ENCODE measurements around the gene OR10Z1. TPM values are rescaled to one million over a fixed set of nuclear protein-coding genes. Genes with fewer than 3 reads are reported as not detected.

The OR10Z1 gene
- total RNA-seq, 1 experiment from 2014 or later: not detected

GRCh38 chr1:158583962-158584361 is 21.1 kb upstream of the OR10Z1 start:
- H3K9me3 ChIP-seq (ENCODE audit: low read length): no peaks in the 10 kb centered on the region
- H3K4me1 ChIP-seq (ENCODE audit: low read length): no peaks in the 10 kb centered on the region
- H3K79me2 ChIP-seq (ENCODE audit: low read length): no peaks in the 10 kb centered on the region
- no peak overlapping the region for H3K27ac ChIP-seq (ENCODE audit: low read length)
- H3K9me2 ChIP-seq (replicated peaks; ENCODE audit: insufficient read depth, low read length): no peaks in the 10 kb centered on the region
- H3K4me3 ChIP-seq (ENCODE audit: low read length): no peak overlapping the region
- H2AFZ ChIP-seq (ENCODE audit: low read length): no peak overlapping the region
- H4K20me1 ChIP-seq (ENCODE audit: insufficient read depth, low read depth, low read length): no peaks in the 10 kb centered on the region
- DNase-seq: no peak
- no peak overlapping the region for H3K9ac ChIP-seq (ENCODE audit: low read length)
- no peaks in the 10 kb centered on the region for H3K36me3 ChIP-seq (ENCODE audit: insufficient read depth, low read length)
- no peaks in the 10 kb centered on the region for H3K27me3 ChIP-seq (ENCODE audit: low read length)
- no peak overlapping the region for H3K4me2 ChIP-seq (ENCODE audit: low read depth, low read length, poor library complexity, severe bottlenecking)

- H3K9me3 ChIP-seq (ENCODE audit: low read length): no peaks in the 10 kb centered on the region
- no peaks in the 10 kb centered on the region for H4K20me1 ChIP-seq (ENCODE audit: insufficient read depth, low read depth, low read length)
- no peak overlapping the region for H3K4me3 ChIP-seq (ENCODE audit: low read length)
- H2AFZ ChIP-seq (ENCODE audit: low read length): no peak overlapping the region
- no peaks in the 10 kb centered on the region for H3K9me2 ChIP-seq (replicated peaks; ENCODE audit: insufficient read depth, low read length)
- no peaks in the 10 kb centered on the region for H3K4me1 ChIP-seq (ENCODE audit: low read length)
- no peak for DNase-seq
- no peak overlapping the region for H3K9ac ChIP-seq (ENCODE audit: low read length)
- no peak overlapping the region for H3K27ac ChIP-seq (ENCODE audit: low read length)
- no peaks in the 10 kb centered on the region for H3K36me3 ChIP-seq (ENCODE audit: insufficient read depth, low read length)
- H3K4me2 ChIP-seq (ENCODE audit: low read depth, low read length, poor library complexity, severe bottlenecking): no peak overlapping the region
- no peaks in the 10 kb centered on the region for H3K79me2 ChIP-seq (ENCODE audit: low read length)
- no peaks in the 10 kb centered on the region for H3K27me3 ChIP-seq (ENCODE audit: low read length)
These were observed 18.1 kb upstream of the OR10Z1 start for GRCh38 chr1:158586942-158587341.

- H3K9me2 ChIP-seq (replicated peaks; ENCODE audit: insufficient read depth, low read length): no peaks in the 10 kb centered on the region; the same call in 1 of the 2 replicates
- H3K27me3 ChIP-seq (ENCODE audit: low read length): 0 out of 2 replicates have a peak, but pooled peaks cover 4% of the 10 kb centered on the region
- no peak overlapping the region for H3K27ac ChIP-seq (ENCODE audit: low read length)
- no peaks in the 10 kb centered on the region for H3K4me1 ChIP-seq (ENCODE audit: low read length)
- H3K9me3 ChIP-seq (ENCODE audit: low read length): peaks cover 4% of the 10 kb centered on the region; the same call in 1 of the 2 replicates
- H4K20me1 ChIP-seq (ENCODE audit: insufficient read depth, low read depth, low read length): no peaks in the 10 kb centered on the region
- no peaks in the 10 kb centered on the region for H3K36me3 ChIP-seq (ENCODE audit: insufficient read depth, low read length)
- no peak overlapping the region for H3K9ac ChIP-seq (ENCODE audit: low read length)
- no peak overlapping the region for H3K4me3 ChIP-seq (ENCODE audit: low read length)
- H3K79me2 ChIP-seq (ENCODE audit: low read length): no peaks in the 10 kb centered on the region
- DNase-seq: no peak
- H3K4me2 ChIP-seq (ENCODE audit: low read depth, low read length, poor library complexity, severe bottlenecking): no peak overlapping the region
- no peak overlapping the region for H2AFZ ChIP-seq (ENCODE audit: low read length)
These were observed 4.3 kb upstream of the OR10Z1 start for GRCh38 chr1:158600735-158601134.

- no peak for DNase-seq
- H3K27ac ChIP-seq (ENCODE audit: low read length): no peak overlapping the region
- H3K79me2 ChIP-seq (ENCODE audit: low read length): no peaks in the 10 kb centered on the region
These were observed 2.2 kb downstream of the OR10Z1 start for GRCh38 chr1:158607296-158607695.

GRCh38 chr1:158611916-158612315 is 6.8 kb downstream of the OR10Z1 start:
- Histone ChIP-seq H4K20me1 (ENCODE audit: insufficient read depth, low read depth, low read length) (no peaks in the 10 kb centered on the region), H3K27ac (ENCODE audit: low read length) (no peak overlapping the region), H3K4me2 (ENCODE audit: low read depth, low read length, poor library complexity, severe bottlenecking) (no peak overlapping the region), H3K79me2 (ENCODE audit: low read length) (no peaks in the 10 kb centered on the region), H2AFZ (ENCODE audit: low read length) (no peak overlapping the region), H3K9ac (ENCODE audit: low read length) (no peak overlapping the region), H3K9me2 (replicated peaks; ENCODE audit: insufficient read depth, low read length) (no peaks in the 10 kb centered on the region), H3K36me3 (ENCODE audit: insufficient read depth, low read length) (no peaks in the 10 kb centered on the region), H3K4me1 (ENCODE audit: low read length) (no peaks in the 10 kb centered on the region), H3K4me3 (ENCODE audit: low read length) (no peak overlapping the region), H3K9me3 (ENCODE audit: low read length) (no peaks in the 10 kb centered on the region), H3K27me3 (ENCODE audit: low read length) (no peaks in the 10 kb centered on the region)
- no peak for DNase-seq

More at GRCh38 chr1:158607296-158607695, 2.2 kb downstream of the OR10Z1 start:
- no peaks in the 10 kb centered on the region for H3K4me1 ChIP-seq (ENCODE audit: low read length)
- no peaks in the 10 kb centered on the region for H3K36me3 ChIP-seq (ENCODE audit: insufficient read depth, low read length)
- no peaks in the 10 kb centered on the region for H3K9me3 ChIP-seq (ENCODE audit: low read length)
- no peak overlapping the region for H3K4me3 ChIP-seq (ENCODE audit: low read length)
- H2AFZ ChIP-seq (ENCODE audit: low read length): no peak overlapping the region
- H3K9ac ChIP-seq (ENCODE audit: low read length): no peak overlapping the region
- no peaks in the 10 kb centered on the region for H4K20me1 ChIP-seq (ENCODE audit: insufficient read depth, low read depth, low read length)
- no peak overlapping the region for H3K4me2 ChIP-seq (ENCODE audit: low read depth, low read length, poor library complexity, severe bottlenecking)
- H3K9me2 ChIP-seq (replicated peaks; ENCODE audit: insufficient read depth, low read length): no peaks in the 10 kb centered on the region
- no peaks in the 10 kb centered on the region for H3K27me3 ChIP-seq (ENCODE audit: low read length)

- no peaks in the 10 kb centered on the region for H3K4me1 ChIP-seq (ENCODE audit: low read length)
- H3K4me2 ChIP-seq (ENCODE audit: low read depth, low read length, poor library complexity, severe bottlenecking): no peak overlapping the region
- H4K20me1 ChIP-seq (ENCODE audit: insufficient read depth, low read depth, low read length): no peaks in the 10 kb centered on the region
- H3K9me2 ChIP-seq (replicated peaks; ENCODE audit: insufficient read depth, low read length): no peaks in the 10 kb centered on the region
- H3K36me3 ChIP-seq (ENCODE audit: insufficient read depth, low read length): no peaks in the 10 kb centered on the region
- H3K9ac ChIP-seq (ENCODE audit: low read length): no peak overlapping the region
- no peak overlapping the region for H3K4me3 ChIP-seq (ENCODE audit: low read length)
- DNase-seq: no peak
- no peaks in the 10 kb centered on the region for H3K9me3 ChIP-seq (ENCODE audit: low read length)
- H2AFZ ChIP-seq (ENCODE audit: low read length): no peak overlapping the region
- H3K27me3 ChIP-seq (ENCODE audit: low read length): no peaks in the 10 kb centered on the region
- no peaks in the 10 kb centered on the region for H3K79me2 ChIP-seq (ENCODE audit: low read length)
- no peak overlapping the region for H3K27ac ChIP-seq (ENCODE audit: low read length)
These were observed 8.7 kb downstream of the OR10Z1 start for GRCh38 chr1:158613764-158614163.

GRCh38 chr1:158638146-158638545 is 33.1 kb downstream of the OR10Z1 start:
- Histone ChIP-seq H3K9ac (ENCODE audit: low read length) (no peak overlapping the region), H3K36me3 (ENCODE audit: insufficient read depth, low read length) (no peaks in the 10 kb centered on the region), H4K20me1 (ENCODE audit: insufficient read depth, low read depth, low read length) (no peaks in the 10 kb centered on the region), H3K27ac (ENCODE audit: low read length) (no peak overlapping the region), H3K4me2 (ENCODE audit: low read depth, low read length, poor library complexity, severe bottlenecking) (no peak overlapping the region), H3K9me2 (replicated peaks; ENCODE audit: insufficient read depth, low read length) (no peaks in the 10 kb centered on the region), H3K27me3 (ENCODE audit: low read length) (no peaks in the 10 kb centered on the region), H3K79me2 (ENCODE audit: low read length) (no peaks in the 10 kb centered on the region), H3K9me3 (ENCODE audit: low read length) (no peaks in the 10 kb centered on the region), H2AFZ (ENCODE audit: low read length) (no peak overlapping the region), H3K4me3 (ENCODE audit: low read length) (no peak overlapping the region), H3K4me1 (ENCODE audit: low read length) (no peaks in the 10 kb centered on the region)
- no peak for DNase-seq

- Histone ChIP-seq H3K9me2 (replicated peaks; ENCODE audit: insufficient read depth, low read length) (no peaks in the 10 kb centered on the region), H3K4me2 (ENCODE audit: low read depth, low read length, poor library complexity, severe bottlenecking) (no peak overlapping the region), H3K36me3 (ENCODE audit: insufficient read depth, low read length) (no peaks in the 10 kb centered on the region), H3K4me3 (ENCODE audit: low read length) (no peak overlapping the region), H3K27me3 (ENCODE audit: low read length) (no peaks in the 10 kb centered on the region), H3K79me2 (ENCODE audit: low read length) (no peaks in the 10 kb centered on the region), H2AFZ (ENCODE audit: low read length) (no peak overlapping the region), H3K9ac (ENCODE audit: low read length) (no peak overlapping the region), H3K27ac (ENCODE audit: low read length) (no peak overlapping the region), H3K4me1 (ENCODE audit: low read length) (no peaks in the 10 kb centered on the region), H3K9me3 (ENCODE audit: low read length) (no peaks in the 10 kb centered on the region), H4K20me1 (ENCODE audit: insufficient read depth, low read depth, low read length) (no peaks in the 10 kb centered on the region)
- no peak for DNase-seq
These were observed 33.8 kb downstream of the OR10Z1 start for GRCh38 chr1:158638904-158639303.

GRCh38 chr1:158644449-158644848 is 39.4 kb downstream of the OR10Z1 start:
- Histone ChIP-seq H3K9ac (ENCODE audit: low read length) (no peak overlapping the region), H3K79me2 (ENCODE audit: low read length) (no peaks in the 10 kb centered on the region), H3K27me3 (ENCODE audit: low read length) (no peaks in the 10 kb centered on the region), H3K4me3 (ENCODE audit: low read length) (no peak overlapping the region), H3K9me2 (replicated peaks; ENCODE audit: insufficient read depth, low read length) (no peaks in the 10 kb centered on the region), H3K4me2 (ENCODE audit: low read depth, low read length, poor library complexity, severe bottlenecking) (no peak overlapping the region), H4K20me1 (ENCODE audit: insufficient read depth, low read depth, low read length) (no peaks in the 10 kb centered on the region), H3K4me1 (ENCODE audit: low read length) (no peaks in the 10 kb centered on the region), H3K9me3 (ENCODE audit: low read length) (no peaks in the 10 kb centered on the region), H2AFZ (ENCODE audit: low read length) (no peak overlapping the region), H3K27ac (ENCODE audit: low read length) (no peak overlapping the region), H3K36me3 (ENCODE audit: insufficient read depth, low read length) (no peaks in the 10 kb centered on the region)
- no peak for DNase-seq

All from Karpas-422 (cell line).